ENCODE measurements around the gene LRP1B.

DNA sequence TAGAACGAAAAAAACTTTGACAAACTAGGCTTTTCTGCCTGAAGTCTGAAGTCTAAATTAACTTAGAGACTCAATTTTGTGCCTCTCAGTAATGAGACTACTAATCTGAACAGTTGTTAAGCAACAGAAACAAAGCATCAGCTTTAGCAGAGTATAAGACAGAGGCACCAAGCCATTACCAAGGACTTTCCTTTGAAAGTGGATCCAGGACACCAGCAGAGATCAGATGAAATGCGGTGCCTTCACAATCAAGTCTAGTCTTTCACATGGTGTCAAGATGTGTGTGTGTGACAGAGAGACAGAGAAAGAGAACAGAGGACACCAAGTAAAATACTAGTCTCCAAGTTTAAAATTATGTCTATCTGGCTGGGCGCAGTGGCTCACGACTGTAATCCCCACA lies 1502.9 kb downstream of the LRP1B start:
- TF ChIP-seq, protein P1, sequence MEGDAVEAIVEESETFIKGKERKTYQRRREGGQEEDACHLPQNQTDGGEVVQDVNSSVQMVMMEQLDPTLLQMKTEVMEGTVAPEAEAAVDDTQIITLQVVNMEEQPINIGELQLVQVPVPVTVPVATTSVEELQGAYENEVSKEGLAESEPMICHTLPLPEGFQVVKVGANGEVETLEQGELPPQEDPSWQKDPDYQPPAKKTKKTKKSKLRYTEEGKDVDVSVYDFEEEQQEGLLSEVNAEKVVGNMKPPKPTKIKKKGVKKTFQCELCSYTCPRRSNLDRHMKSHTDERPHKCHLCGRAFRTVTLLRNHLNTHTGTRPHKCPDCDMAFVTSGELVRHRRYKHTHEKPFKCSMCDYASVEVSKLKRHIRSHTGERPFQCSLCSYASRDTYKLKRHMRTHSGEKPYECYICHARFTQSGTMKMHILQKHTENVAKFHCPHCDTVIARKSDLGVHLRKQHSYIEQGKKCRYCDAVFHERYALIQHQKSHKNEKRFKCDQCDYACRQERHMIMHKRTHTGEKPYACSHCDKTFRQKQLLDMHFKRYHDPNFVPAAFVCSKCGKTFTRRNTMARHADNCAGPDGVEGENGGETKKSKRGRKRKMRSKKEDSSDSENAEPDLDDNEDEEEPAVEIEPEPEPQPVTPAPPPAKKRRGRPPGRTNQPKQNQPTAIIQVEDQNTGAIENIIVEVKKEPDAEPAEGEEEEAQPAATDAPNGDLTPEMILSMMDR (conservative IDR thresholded peaks at IDR 0.05; ENCODE audit: low read length): no peak
- no peak for TF ChIP-seq EZH2phosphoT487 (IDR thresholded peaks at IDR 0.05; ENCODE audit: borderline replicate concordance)
